H1 (cell line): Measurements from ENCODE around the gene AMZ1. TPM values are rescaled to one million over a fixed set of nuclear protein-coding genes. Genes with fewer than 3 reads are reported as not detected.

Experiments used
- CHD7 ChIP-seq: fragments of 300-600 bp; sonication (generic); IDR thresholded peaks from 2 replicates; pipeline ENCODE4 v1.7.1; 2012; ENCODE audit warnings: low read length, moderate library complexity, mild to moderate bottlenecking, inconsistent platforms; ENCODE audit not compliant: insufficient replicate concordance
- TBP ChIP-seq: IDR thresholded peaks from 2 replicates; pipeline ENCODE4 v1.6.1; 2011; ENCODE audit warnings: low read depth, low read length, improper control_type of control experiment
- polyA plus RNA-seq, 7 experiments: library from polyadenylated mRNA; depleted of rRNA in 3 of 7; stranded (reverse) in 5 of 7; unstranded in 2 of 7; fragments of >200 nt in 5 of 7; fragments of 200-250 nt in 2 of 7; gene quantifications; 1 replicate in 5 of 7; 2 replicates in 1 of 7; 4 replicates in 1 of 7; pipeline versions ENCODE4 v1.2.1 to v1.2.3, GENCODE V29; 2011 to 2013; ENCODE audit warnings: missing spikeins in 2 of 7, mixed read lengths in 2 of 7
- total RNA-seq: library from RNA; stranded (reverse); fragmentation: NEBNext Ultra II Directional; extraction: Animal tissue kit (Norgen Biotek cat#: 25700); gene quantifications from 2 replicates; pipeline ENCODE4 v1.2.1, GENCODE V29; 2021

Gene AMZ1
- total and polyA plus RNA-seq, 2 of the 8 experiments (the other 6 are each of a cell fraction or from before 2014, with no cell fraction given), result 0.59 to 1.4 TPM

GRCh38 chr7:2658941-2659340 lies 29.1 kb upstream of the AMZ1 start (continued):
- TF ChIP-seq CHD7, result no peak
- TF ChIP-seq TBP, result no peak
